ENCODE results near the gene CDC42BPB. TPM values are rescaled to one million over a fixed set of nuclear protein-coding genes. Genes with fewer than 3 reads are reported as not detected.

Gene CDC42BPB
- total RNA-seq, 1 donor from 2014 or later: 68.4 TPM

- no peak overlapping the region for H3K4me3 ChIP-seq (ENCODE audit: low read depth, low read length)
- DNase-seq (ENCODE audit: low read depth): no peak
- TF ChIP-seq CTCF (conservative IDR thresholded peaks at IDR 0.05; ENCODE audit: low read depth, low read length): no peak
Measured at GRCh38 chr14:102891556-102891955, 165.8 kb downstream of the CDC42BPB start.

- TF ChIP-seq CTCF (conservative IDR thresholded peaks at IDR 0.05; ENCODE audit: low read depth, low read length): no peak
- H3K4me3 ChIP-seq (ENCODE audit: low read depth, low read length): no peak overlapping the region
- no peak for DNase-seq (ENCODE audit: low read depth)
Measured at GRCh38 chr14:102891111-102891510, 166.2 kb downstream of the CDC42BPB start.

DNA sequence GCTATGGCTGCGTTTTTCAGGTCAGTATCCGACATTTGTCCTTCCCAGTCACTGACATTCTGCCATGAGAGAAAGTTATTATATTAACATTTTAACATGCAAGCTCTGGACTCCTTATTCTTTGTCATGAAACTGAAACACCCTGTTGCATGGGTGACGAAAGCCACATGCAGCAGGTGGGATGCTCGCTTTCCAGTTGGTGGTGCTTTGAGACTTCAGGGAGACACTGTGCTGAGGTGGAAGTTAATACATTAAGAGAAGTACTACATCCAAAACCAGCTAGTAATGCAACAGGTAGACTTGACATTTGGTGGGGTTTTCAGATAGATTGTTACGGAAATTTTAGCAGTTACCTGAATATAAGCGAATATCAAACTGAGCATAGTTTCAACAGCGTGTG is 167.7 kb downstream of the CDC42BPB start:
- H3K4me3 ChIP-seq (ENCODE audit: low read depth, low read length): no peak overlapping the region
- TF ChIP-seq CTCF (conservative IDR thresholded peaks at IDR 0.05; ENCODE audit: low read depth, low read length): no peak
- DNase-seq (ENCODE audit: low read depth): no peak

DNA sequence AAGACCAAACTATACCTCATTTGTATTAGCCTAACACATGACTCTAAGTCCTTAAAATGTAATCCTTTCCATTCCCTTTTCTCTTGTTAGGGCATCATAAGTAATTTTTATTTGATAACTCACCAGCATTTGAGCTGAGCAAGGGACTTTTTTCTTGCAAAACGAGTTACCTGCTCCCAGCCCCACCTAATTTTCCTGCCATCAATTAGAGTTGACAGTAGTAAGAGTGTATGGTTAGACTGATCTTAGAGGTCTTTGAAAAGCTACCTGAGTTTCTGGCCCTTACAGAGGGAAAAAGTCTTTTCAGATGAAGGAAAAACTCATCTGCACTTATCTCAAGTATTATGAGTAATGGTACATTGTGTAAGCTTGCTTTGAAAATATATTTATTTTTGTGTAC is 168.6 kb downstream of the CDC42BPB start:
- DNase-seq (ENCODE audit: low read depth): no peak
- TF ChIP-seq CTCF (conservative IDR thresholded peaks at IDR 0.05; ENCODE audit: low read depth, low read length): no peak
- H3K4me3 ChIP-seq (ENCODE audit: low read depth, low read length): no peak overlapping the region

- DNase-seq (ENCODE audit: low read depth): no peak
- TF ChIP-seq CTCF (conservative IDR thresholded peaks at IDR 0.05; ENCODE audit: low read depth, low read length): no peak
Measured at GRCh38 chr14:102885737-102886447, 171.5 kb downstream of the CDC42BPB start.

DNA sequence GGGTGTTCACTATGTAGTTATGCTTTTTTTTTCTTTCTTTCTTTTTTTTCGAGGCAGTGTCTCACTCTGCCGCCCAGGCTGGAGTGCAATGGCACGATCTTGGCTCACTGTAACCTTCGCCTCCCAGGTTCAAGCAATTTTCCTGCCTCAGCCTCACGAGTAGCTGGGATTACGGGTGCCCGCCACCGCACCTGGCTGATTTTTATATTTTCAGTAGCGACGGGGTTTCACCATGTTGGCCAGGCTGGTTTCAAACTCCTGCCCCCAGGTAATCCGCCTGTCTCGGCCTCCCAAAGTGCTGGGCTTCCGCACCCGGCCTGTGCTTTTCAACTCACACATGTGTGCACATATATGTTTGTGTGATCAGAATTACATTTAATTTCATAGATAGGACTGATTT is 173.8 kb downstream of the CDC42BPB start:
- TF ChIP-seq CTCF (conservative IDR thresholded peaks at IDR 0.05; ENCODE audit: low read depth, low read length): no peak
- H3K4me3 ChIP-seq (ENCODE audit: low read depth, low read length): no peak overlapping the region
- no peak for DNase-seq (ENCODE audit: low read depth)

More at GRCh38 chr14:102885737-102886447, 171.5 kb downstream of the CDC42BPB start:
- no peak overlapping the region for H3K4me3 ChIP-seq (ENCODE audit: low read depth, low read length)

DNA sequence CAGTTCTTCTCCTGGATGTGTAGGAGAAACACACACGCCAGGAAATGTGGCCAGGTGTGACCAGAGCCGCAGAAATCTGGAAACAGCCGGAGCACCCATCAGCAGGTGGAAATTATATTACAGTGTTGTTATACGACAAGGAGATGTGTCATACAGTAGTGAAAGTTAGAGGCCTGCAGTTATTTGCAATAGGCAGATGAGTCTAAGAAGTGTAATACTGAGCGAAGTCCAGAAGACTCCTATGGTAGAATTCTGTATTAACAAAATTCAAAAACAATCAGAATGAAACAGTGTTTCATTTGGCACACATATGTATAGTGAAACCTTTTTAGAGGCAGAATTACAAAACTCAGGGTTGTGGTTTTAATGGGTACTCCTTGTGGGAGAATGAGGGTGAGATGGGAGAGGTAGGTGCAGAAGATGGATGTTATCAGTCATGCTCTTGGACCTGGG is 174.2 kb downstream of the CDC42BPB start:
- TF ChIP-seq CTCF (conservative IDR thresholded peaks at IDR 0.05; ENCODE audit: low read depth, low read length): no peak
- DNase-seq (ENCODE audit: low read depth): no peak
- no peak overlapping the region for H3K4me3 ChIP-seq (ENCODE audit: low read depth, low read length)

Measured in epithelial cell of proximal tubule (primary cell).